Stimulated activated CD4-positive, alpha-beta T cell treated with anti-CD3 and anti-CD28 coated beads, Interleukin-4, amount 100 ng/mL, for 24 hours (primary cell): Measurements from ENCODE around the gene YPEL4.
"Not testable (repeated sequence)": the region's sequence is repeated elsewhere in the genome, so short reads cannot be mapped to it uniquely, and the experiment has no call there.

Source experiments
- DNase-seq: peaks from one replicate; pipeline ENCODE4 v3.0.0-alpha.2; 2020

YPEL4 gene, protein sequence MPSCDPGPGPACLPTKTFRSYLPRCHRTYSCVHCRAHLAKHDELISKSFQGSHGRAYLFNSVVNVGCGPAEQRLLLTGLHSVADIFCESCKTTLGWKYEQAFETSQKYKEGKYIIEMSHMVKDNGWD

GRCh38 chr11:57649826-57650738 is at the start of gene YPEL4:
Gene YPEL4, minus strand, starts transcription at chr11:57649912. Its CDS starts 2,805 bp downstream, at chr11:57647107.
- DNase-seq, result peak; percentile 61

DNA sequence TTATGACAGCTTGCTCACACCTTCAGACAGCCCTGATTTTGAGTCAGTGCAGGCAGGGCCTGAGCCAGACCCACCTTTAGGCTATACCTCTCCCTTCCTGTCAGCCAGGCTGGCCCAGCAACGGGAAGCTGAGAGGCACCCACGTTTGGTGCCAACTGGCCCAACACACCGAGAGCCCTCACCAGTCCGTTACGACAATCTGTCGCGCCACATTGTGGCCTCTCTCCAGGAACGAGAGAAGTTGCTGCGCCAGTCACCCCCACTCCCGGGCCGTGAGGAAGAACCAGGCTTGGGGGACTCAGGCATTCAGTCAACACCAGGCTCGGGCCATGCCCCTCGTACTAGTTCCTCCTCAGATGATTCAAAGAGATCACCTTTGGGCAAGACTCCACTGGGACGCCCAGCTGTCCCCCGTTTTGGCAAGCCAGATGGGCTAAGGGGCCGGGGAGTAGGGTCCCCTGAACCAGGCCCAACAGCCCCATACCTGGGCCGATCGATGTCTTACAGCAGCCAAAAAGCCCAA is 49.2 kb upstream of the YPEL4 start:
- no peak for DNase-seq

DNA sequence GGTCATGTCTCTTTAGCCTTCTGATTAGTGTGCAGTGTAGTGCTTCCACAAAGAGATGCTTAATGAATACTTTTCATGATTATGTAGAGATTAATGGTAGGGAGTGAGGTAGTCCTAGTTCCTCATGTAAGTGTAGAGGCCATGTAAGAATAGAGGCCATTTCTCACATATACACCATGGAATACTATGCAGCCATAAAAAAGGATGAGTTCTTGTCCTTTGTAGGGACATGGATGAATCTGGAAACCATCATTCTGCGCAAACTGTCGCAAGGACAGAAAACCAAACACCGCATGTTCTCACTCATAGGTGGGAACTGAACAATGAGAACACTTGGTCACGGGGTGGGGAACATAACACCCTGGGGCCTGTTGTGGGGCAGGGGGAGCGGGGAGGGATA is 40.8 kb upstream of the YPEL4 start:
- not testable (repeated sequence) for DNase-seq

DNA sequence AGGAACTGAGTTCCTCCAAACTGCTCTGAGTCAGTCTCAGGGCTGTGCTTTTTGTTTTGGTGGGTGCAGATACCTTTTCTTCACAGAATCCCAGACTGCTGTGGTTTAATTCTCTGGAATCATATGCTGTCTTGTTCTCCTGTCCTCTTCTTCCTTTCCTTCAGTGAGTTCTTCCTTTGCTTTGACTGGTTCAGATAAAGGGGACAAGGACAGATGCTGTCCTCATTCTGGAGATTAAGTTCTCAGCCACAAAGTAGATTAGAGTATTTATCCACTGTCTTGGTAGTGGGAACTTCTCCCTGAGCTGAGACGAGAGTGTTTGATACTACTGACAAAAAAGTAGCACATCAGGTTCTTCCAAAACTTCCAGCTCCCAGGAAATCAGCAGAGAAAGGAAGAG is 31.5 kb upstream of the YPEL4 start:
- no peak for DNase-seq

- no peak for DNase-seq
These were observed 30.8 kb upstream of the YPEL4 start for GRCh38 chr11:57680552-57680874.

GRCh38 chr11:57679396-57679795 is 29.7 kb upstream of the YPEL4 start:
- no peak for DNase-seq

DNA sequence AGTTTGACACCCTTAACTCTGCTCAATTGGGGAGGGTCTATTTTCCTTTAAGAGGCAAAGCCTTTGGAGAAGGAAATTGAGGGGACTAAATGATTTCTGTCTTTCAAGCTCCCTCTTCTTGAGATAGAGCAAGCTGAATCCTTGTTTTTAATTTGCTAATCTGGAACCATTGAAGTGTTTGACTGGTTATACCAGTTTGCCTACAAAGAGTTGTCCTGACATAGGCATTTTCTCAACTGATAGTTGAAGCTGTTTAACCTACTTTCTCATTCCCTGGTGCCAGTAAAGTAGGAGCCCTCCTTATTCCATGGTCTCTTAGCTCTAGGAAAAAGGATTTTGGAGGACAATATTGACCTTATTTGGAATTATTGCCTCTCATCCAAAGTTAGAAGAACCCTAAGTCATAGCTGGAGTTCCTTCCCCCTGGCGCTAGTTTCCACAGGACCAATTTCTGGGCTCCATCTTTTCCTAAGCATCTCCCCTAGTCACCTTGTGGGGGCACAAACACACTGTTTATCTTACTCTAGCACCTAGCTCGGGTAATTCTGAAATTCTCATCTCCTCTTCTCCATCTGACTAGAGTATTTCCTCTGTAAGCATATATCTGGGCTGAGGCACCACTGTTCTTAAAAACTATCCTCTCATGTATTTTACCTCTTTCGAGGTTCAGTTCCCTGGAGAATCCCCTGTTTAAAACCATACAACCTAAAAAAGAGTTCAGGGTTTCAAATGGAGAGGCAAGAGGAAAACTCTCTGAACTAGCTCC is 25.6 kb upstream of the YPEL4 start:
- no peak for DNase-seq

DNA sequence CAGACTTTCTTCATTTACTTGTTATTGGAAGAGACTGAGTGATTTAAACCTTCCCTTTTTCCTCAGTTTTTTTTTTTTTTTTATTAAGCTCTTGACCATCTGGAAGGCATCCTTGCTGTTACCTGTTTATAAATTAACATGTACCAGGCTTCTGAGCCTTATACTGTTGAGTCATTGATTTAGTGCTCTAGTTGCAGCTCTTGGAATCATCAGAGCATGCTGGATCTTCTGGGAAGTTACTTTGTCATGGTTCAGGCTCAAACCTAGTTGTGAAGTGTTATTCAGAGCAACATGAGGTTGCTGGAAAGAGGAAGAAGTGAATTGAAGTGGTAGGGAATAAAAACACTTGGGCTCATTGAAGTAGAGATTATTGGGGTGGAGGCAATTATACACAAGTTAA is 24.5 kb upstream of the YPEL4 start:
- DNase-seq, result no peak

GRCh38 chr11:57668434-57668782 is 18.7 kb upstream of the YPEL4 start:
- no peak for DNase-seq

GRCh38 chr11:57667736-57668433 is 18.2 kb upstream of the YPEL4 start, which contains the start of gene ZDHHC5:
Gene ZDHHC5, plus strand, starts transcription at chr11:57668114. Its CDS starts 4,977 bp downstream, at chr11:57673091.
- DNase-seq, result peak; percentile 99

DNA sequence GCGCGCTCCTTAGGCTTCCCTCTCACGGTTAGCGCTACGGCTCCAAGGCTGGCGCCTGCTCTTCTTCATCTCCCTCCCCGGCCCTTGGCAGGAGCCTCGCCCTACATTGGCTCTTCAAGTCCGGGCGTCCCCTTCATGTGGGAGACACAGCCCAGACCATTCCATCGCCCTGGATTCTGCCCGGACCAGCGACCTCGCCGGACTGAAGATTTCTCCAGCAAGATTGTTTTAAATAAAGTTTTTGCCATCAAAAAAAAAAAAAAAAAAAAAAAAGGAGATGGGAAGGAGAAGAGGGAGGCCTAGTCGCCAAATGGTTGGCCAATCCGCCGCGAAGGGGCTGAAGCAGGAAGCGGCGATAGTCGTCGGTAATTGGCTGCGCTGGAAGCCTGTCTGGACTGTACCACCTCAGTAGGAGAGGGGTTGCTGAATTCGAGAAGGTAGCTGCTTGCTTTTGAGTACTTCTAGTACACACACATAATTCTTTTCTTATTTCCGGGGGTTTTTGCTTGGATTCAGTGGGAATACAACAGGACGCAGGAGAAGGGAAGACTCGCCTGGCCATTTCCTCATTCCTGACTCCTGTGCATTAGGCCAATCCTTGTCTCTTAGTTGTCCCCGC is 17.5 kb upstream of the YPEL4 start:
- DNase-seq, result peak; percentile 94

DNA sequence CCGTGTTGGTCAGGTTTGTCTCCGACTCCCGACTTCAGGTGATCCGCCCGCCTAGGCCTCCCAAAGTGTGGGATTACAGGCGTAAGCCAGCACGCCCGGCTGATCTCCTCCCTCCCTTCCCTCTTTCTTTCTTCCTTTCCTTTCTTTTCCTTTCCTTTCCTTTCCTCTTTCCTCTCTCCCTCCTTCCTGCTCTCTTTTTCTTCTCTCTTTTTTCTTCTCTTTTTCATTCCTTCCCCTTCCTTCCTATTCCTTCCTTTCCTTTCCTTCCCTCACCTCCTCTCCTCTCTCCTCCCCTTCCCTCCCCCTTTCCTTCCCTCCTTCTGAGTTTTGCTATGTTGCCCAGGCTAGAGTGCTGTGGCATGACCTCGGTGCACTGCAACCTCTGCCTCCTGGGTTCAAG is 14.3 kb upstream of the YPEL4 start:
- no peak for DNase-seq

DNA sequence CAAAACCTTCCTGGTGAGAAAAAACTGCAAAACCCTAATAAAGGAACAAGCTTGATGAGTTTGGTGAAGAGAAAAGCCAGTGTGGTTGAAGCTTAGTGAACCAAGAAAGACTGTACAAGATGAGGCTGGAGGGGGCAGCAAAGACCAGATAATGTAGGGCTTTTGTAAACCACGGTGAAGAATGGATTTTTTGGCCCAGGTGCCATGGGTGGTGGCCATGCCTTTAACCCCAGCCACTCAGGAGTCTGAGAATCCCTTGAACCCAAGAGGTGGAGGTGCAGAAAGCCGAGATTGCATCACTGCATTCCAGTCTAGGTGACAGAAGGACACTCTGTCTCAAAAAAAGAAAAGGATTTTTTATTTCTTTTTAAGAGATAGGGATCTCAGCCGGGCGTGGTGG is 13.2 kb upstream of the YPEL4 start:
- DNase-seq, result no peak

DNA sequence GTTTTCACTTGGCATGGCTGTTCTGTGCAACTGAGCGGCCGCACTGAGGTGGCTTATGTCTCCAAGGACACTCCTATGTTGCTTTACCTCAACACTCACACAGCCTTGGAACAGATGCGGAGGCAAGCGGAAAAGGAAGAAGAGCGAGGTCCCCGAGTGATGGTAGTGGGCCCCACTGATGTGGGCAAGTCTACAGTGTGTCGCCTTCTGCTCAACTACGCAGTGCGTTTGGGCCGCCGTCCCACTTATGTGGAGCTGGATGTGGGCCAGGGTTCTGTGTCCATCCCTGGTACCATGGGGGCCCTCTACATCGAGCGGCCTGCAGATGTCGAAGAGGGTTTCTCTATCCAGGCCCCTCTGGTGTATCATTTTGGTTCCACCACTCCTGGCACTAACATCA is 10.0 kb upstream of the YPEL4 start:
- no peak for DNase-seq

GRCh38 chr11:57658023-57658361 is 8.3 kb upstream of the YPEL4 start:
- no peak for DNase-seq

DNA sequence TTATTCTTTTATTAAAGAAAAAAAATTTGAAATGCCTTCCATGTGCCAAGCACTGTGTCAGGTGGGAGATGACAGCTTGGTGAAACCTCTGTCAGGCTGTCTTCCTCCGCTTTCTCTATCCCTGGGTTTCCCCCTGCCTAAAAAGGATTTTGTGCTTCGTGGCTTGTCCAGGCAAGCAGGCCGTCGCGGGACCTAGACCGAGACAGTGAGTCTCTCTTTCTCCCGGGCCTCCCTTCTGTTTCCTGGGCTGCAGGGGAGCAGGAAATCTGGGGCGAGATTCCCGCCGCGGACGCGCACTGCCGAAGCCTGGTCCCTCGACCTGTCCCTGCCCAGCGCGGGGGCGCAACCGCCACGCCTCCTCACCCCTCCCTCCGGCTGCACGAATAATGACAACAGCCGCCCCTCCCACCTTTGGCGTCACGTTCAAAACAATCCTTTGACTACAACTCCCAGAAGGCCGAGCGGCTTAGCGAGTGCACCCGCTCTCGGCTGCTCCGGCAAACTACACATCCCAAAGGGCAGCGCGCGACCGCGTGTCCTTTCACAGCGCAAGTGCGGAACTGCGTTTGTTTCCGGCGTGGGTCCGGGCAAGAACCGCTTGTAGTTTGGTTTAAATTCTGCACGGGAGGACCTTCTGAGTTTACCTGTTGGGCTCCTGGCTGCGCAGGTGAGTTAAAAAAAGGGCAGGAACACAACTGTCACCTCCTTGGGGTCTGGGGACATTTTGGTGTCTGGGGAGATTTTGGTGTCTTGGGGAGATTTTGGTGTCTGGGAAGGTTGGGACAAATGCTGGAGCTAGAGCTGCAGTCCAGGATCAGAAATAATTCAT is 7.7 kb upstream of the YPEL4 start, which contains the start of gene CLP1:
Gene CLP1, plus strand, starts transcription at position 569 of the 829 bp plus-strand sequence. CDS start 1,715 bp downstream, outside the sequence.
- DNase-seq, result peak; percentile 99

- DNase-seq, result no peak
These were observed 7.1 kb upstream of the YPEL4 start for GRCh38 chr11:57656885-57657193.

DNA sequence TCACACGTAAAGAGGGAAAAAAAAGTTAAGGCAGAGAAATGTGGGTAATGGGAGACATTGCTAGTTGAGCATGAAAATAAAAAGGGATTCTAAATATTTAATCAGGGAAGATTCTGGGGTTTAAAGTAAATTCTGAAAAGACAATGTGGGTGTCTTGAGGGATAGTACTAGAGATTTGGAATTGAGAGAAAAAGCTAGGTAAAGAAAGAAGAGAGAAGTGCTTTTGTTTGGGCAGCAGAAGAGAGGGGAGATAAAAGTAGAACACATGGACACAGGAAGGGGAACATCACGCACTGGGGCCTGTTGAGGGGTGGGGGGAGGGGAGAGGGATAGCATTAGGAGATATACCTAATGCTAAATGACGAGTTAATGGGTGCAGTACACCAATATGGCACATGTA is 3.5 kb upstream of the YPEL4 start:
- no peak for DNase-seq

GRCh38 chr11:57652662-57653061 is 3.0 kb upstream of the YPEL4 start:
- DNase-seq, result no peak

DNA sequence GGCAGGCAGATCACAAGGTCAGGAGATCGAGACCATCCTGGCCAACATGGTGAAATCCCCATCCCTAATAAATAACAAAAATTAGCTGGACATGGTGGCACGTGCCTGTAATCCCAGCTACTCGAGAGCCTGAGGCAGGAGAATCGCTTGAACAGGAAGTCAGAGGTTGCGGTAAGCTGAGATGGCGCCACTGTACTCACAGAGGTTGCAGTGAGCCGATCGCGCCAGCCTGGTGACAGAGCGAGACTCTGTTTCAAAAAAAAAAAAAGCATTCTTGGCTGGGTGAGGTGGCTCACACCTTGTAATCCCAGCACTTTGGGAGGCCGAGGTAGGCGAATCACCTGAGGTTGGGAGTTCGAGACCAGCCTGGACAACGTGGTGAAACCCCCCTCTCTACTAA is 2.5 kb upstream of the YPEL4 start:
- DNase-seq, result not testable (repeated sequence)

DNA sequence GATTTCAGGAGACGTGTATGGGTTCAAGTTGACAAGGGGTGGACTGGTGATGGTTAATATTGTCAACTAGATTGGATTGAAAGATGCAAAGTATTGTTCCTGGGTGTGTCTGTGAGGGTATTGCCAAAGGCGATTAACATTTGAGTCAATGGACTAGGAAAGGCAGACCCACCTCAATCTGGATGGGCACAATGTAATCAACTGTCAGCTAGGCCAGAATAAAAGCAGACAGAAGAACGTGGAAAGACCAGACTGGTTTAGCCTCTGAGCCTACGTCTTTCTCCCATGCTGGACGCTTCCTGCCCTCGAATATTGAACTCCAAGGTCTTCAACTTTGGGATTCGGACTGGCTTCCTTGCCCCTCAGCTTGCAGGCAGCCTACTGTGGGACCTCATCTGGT is 1.7 kb upstream of the YPEL4 start:
- DNase-seq, result no peak

DNA sequence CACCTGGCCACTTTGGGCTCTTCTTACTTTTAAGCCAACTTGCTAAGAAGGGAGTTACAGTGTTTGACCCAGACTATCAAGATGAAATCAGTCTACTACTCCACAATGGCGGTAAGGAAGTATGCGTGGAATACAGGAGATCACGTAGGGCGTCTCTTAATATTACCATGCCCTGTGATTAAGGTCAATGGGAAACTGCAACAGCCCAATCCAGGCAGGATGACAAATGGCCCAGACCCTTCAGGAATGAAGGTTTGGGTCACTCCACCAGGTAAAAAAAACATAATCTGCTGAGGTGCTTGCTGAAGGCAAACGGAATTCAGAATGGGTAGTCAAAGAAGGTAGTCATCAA is 1.0 kb upstream of the YPEL4 start:
- DNase-seq, result no peak
